Esophagus muscularis mucosa (tissue), 4 donors: ENCODE results near the gene COX17. TPM values are rescaled to one million over a fixed set of nuclear protein-coding genes. Genes with fewer than 3 reads are reported as not detected.

Experiments used
- DNase-seq: peaks from one replicate; pipeline ENCODE4 v3.0.0-alpha.2; 2017; ENCODE audit errors: extremely low spot score
- H3K27ac ChIP-seq, 4 donors: fragments of 200-600 bp; sonication (generic); replicated peaks in 1 of 4; 1 replicate in 3 of 4; 2 replicates in 1 of 4; pipeline ENCODE4 v1.5.1; 2016 to 2019; ENCODE audit warnings: mild to moderate bottlenecking in 1 of 4
- H3K27me3 ChIP-seq, 4 donors: fragments of 200-600 bp; sonication (generic); one replicate each; pipeline versions ENCODE4 v1.5.1 to v1.6.0; 2016 to 2019
- H3K36me3 ChIP-seq, 4 donors: fragments of 200-600 bp; sonication (generic); one replicate each; pipeline ENCODE4 v1.5.1; 2016 to 2019
- H3K4me1 ChIP-seq, 4 donors: fragments of 200-600 bp; sonication (generic); one replicate each; pipeline ENCODE4 v1.5.1; 2016 to 2019
- H3K4me3 ChIP-seq, 4 donors: fragments of 200-600 bp; sonication (generic); 1 replicate in 2 of 4; 2 replicates in 2 of 4; pipeline ENCODE4 v1.5.1; 2016 to 2019; ENCODE audit warnings: mild to moderate bottlenecking in 4 of 4, moderate library complexity in 1 of 4
- H3K9me3 ChIP-seq, 4 donors: fragments of 200-600 bp; sonication (generic); 1 replicate in 3 of 4; 2 replicates in 1 of 4; pipeline ENCODE4 v1.5.1; 2016 to 2019
- EP300 ChIP-seq: sonication (generic); formaldehyde crosslinking; IDR thresholded peaks from one replicate; pipeline ENCODE4 v1.6.1; 2017; ENCODE audit warnings: antibody characterized with exemption
- POLR2A ChIP-seq: fragments of 450-650 bp; IDR thresholded peaks from one replicate; pipeline ENCODE4 v1.6.1; 2017; ENCODE audit warnings: antibody characterized with exemption, moderate library complexity, mild to moderate bottlenecking, low read depth
- POLR2AphosphoS5 ChIP-seq, 2 donors: sonication (generic); formaldehyde crosslinking; IDR thresholded peaks; one replicate each; pipeline ENCODE4 v1.6.1; 2017; ENCODE audit warnings: antibody characterized with exemption in 2 of 2
- WGBS: methylation state at CpG from one replicate; pipeline ENCODE4 v1.1.5; 2018; 5-methylcytosine and 5-hydroxymethylcytosine counted together
- intact Hi-C: fragments of 100-400 bp; cut with DNase I; formaldehyde crosslinking; loops from one replicate; pipeline ENCODE4 v1.15.1; 2023
- total RNA-seq, 4 donors: library from RNA; depleted of rRNA; stranded (reverse); fragments of >200 nt; gene quantifications; one replicate each; pipeline versions ENCODE4 v1.1.0 to v1.2.1, GENCODE V29; 2016
- TF ChIP-seq, protein P1 (sequence below), 3 experiments: fragments of 200-600 bp in 2 of 3; fragments of 450-650 bp in 1 of 3; sonication (generic) in 2 of 3; IDR thresholded peaks; one replicate each; pipeline ENCODE4 v1.5.1; 2017 to 2019; ENCODE audit warnings: antibody characterized with exemption in 3 of 3, mild to moderate bottlenecking in 2 of 3, moderate library complexity in 1 of 3

Gene COX17
- total RNA-seq, 4 donors from 2014 or later: 36.3 to 76.4 (median 61.6) TPM

DNA sequence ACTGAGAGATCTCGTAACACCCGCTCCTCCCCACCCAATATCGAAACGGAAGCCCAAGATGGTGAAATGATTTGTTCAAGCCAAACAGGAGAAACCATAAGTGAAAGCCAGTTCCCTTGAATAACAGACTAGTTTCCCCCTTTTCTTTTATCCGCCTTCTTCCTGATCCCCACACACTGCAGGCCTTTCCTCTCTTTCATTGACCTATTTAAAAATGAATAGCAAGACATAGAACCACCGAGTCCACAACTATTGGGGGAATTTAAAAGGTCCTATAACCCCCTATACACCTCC lies 382 bp upstream of the COX17 start:
- TF ChIP-seq POLR2AphosphoS5 (IDR thresholded peaks at IDR 0.05): no peak
- TF ChIP-seq, protein P1, sequence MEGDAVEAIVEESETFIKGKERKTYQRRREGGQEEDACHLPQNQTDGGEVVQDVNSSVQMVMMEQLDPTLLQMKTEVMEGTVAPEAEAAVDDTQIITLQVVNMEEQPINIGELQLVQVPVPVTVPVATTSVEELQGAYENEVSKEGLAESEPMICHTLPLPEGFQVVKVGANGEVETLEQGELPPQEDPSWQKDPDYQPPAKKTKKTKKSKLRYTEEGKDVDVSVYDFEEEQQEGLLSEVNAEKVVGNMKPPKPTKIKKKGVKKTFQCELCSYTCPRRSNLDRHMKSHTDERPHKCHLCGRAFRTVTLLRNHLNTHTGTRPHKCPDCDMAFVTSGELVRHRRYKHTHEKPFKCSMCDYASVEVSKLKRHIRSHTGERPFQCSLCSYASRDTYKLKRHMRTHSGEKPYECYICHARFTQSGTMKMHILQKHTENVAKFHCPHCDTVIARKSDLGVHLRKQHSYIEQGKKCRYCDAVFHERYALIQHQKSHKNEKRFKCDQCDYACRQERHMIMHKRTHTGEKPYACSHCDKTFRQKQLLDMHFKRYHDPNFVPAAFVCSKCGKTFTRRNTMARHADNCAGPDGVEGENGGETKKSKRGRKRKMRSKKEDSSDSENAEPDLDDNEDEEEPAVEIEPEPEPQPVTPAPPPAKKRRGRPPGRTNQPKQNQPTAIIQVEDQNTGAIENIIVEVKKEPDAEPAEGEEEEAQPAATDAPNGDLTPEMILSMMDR (IDR thresholded peaks at IDR 0.05): no peak
- TF ChIP-seq EP300: no peak
- no peak for TF ChIP-seq POLR2A
- Histone ChIP-seq H3K27me3 (no peaks in the 10 kb centered on the region), H3K4me1 (peaks cover 18 to 35% (median 23%) of the 10 kb centered on the region in 4 donors), H3K36me3 (peaks cover 9 to 25% (median 21%) of the 10 kb centered on the region in 4 donors), H3K9me3 (no peaks in the 10 kb centered on the region), H3K27ac (peak overlapping the region; percentile 92 to 97 (median 95)), H3K4me3 (peak overlapping the region; percentile 72 to 89 (median 76))
- no peak for DNase-seq
- 14% methylated on average over 6 of the region's 6 CpGs for WGBS
- intact Hi-C loops: loop anchor here (5.0 to 10.0 kb wide), 2 partner anchors 100 to 183 kb away; partner anchors contain the start of genes ADPRH and TIMMDC1

DNA sequence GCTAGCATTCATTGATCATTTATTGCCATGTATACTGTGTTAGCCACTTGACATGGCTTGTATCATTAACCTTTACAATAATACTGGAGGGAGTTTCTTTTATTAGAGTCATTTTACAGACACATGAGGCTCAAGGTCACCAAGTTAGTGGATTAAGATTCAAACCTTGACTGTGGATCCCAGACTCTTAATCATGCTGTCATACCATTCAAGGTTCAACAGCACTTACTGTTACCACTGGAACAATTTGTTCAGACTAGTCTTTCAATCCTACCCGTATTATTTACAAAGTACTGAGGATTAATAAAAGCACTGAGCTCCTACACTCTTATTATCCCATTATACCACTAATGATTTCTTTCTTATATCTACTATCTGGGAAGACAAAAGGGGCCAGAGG lies 1.2 kb downstream of the COX17 start:
- Histone ChIP-seq H3K4me3 (peak overlapping the region; percentile 72 to 89 (median 76)), H3K27me3 (no peaks in the 10 kb centered on the region), H3K9me3 (no peaks in the 10 kb centered on the region), H3K36me3 (peaks cover 16 to 40% (median 26%) of the 10 kb centered on the region in 4 donors), H3K4me1 (peaks cover 18 to 38% (median 23%) of the 10 kb centered on the region in 4 donors), H3K27ac (peak overlapping the region; percentile 92 to 97 (median 95))
- 56% methylated on average over 1 of the region's 1 CpG for WGBS
- DNase-seq: no peak
- intact Hi-C loops: loop anchor here (5.0 to 10.0 kb wide), 2 partner anchors 99 to 181 kb away; partner anchors contain the start of genes ADPRH and TIMMDC1
- TF ChIP-seq POLR2AphosphoS5 (IDR thresholded peaks at IDR 0.05): no peak
- no peak for TF ChIP-seq POLR2A
- TF ChIP-seq, protein P1 (IDR thresholded peaks at IDR 0.05): no peak
- no peak for TF ChIP-seq EP300

GRCh38 chr3:119675188-119675874 lies 1.9 kb downstream of the COX17 start:
- TF ChIP-seq POLR2A (no peak), POLR2AphosphoS5 (IDR thresholded peaks at IDR 0.05) (no peak)
- no peaks in the 10 kb centered on the region for H3K9me3 ChIP-seq
- H3K4me1 ChIP-seq: peaks cover 18 to 37% (median 24%) of the 10 kb centered on the region in 4 donors
- H3K27ac ChIP-seq: peak overlapping the region; percentile 92 to 97 (median 95)
- peak overlapping the region in 3 of 4 donors; percentile 75 to 89 (median 78) for H3K4me3 ChIP-seq
- no peak for DNase-seq
- intact Hi-C loops: loop anchor here (5.0 to 10.0 kb wide), 2 partner anchors 98 to 181 kb away; partner anchors contain the start of genes ADPRH and TIMMDC1
- 83% methylated on average over 5 of the region's 5 CpGs for WGBS
- peaks cover 16 to 47% (median 28%) of the 10 kb centered on the region in 4 donors for H3K36me3 ChIP-seq
- no peaks in the 10 kb centered on the region for H3K27me3 ChIP-seq

DNA sequence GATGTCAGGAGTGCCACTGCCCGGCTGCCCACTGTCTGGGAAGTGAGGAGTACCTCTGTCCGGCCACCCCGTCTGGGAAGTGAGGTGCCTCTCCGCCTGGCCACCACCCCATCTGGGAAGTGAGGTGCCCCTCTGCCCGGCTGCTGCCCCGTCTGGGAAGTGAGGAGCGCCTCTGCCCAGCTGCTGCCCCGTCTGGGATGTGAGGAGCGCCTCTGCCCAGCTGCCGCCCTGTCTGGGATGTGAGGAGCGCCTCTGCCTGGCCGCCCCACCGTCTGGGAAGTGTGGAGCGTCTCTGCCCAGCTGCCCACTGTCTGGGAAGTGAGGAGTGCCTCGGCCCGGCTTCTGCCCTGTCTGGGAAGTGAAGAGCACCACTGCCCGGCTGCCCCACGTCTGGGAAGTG lies 3.3 kb downstream of the COX17 start:
- intact Hi-C loops: loop anchor here (5.0 to 10.0 kb wide), 2 partner anchors 179 to 918 kb away; partner anchors contain the start of gene TIMMDC1
- H3K9me3 ChIP-seq: no peaks in the 10 kb centered on the region
- H3K27ac ChIP-seq: peak overlapping the region in 3 of 4 donors; percentile 13 to 28 (median 15)
- 91% methylated on average over 11 of the region's 18 CpGs for WGBS
- H3K27me3 ChIP-seq: no peaks in the 10 kb centered on the region
- TF ChIP-seq POLR2AphosphoS5 (IDR thresholded peaks at IDR 0.05) (no peak), POLR2A (no peak), EP300 (no peak)
- TF ChIP-seq, protein P1 (IDR thresholded peaks at IDR 0.05): no peak
- no peak for DNase-seq
- no peak overlapping the region for H3K4me3 ChIP-seq
- peaks cover 16 to 61% (median 32%) of the 10 kb centered on the region in 4 donors for H3K36me3 ChIP-seq
- peaks cover 18 to 47% (median 31%) of the 10 kb centered on the region in 4 donors for H3K4me1 ChIP-seq

DNA sequence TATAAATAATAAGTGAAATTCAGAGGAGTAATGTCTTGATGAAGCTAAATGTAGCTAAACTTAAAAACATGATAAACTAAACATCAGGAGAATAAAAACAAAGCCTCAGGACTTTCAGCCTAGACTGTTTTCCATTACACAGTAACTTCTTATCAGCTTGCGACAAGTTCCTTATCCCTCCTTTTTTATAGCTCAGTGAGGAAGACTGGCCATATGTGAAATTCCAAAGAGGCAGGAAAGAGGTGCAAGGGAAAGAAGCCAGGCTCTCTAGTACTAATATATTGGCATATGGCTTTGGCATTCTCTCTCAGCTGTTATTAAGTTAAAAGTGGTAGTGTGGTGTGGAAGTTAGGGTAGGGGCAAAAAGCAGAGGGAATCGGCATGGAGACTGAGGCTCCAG lies 4.4 kb downstream of the COX17 start:
- DNase-seq: no peak
- intact Hi-C loops: loop anchor here (5.0 to 10.0 kb wide), 2 partner anchors 178 to 920 kb away; partner anchors contain the start of gene TIMMDC1
- Histone ChIP-seq H3K27me3 (no peaks in the 10 kb centered on the region), H3K36me3 (peaks cover 16 to 69% (median 39%) of the 10 kb centered on the region in 4 donors), H3K4me3 (no peak overlapping the region), H3K27ac (peak overlapping the region in 2 of 4 donors; percentile 2 to 15), H3K4me1 (peaks cover 14 to 44% (median 27%) of the 10 kb centered on the region in 4 donors), H3K9me3 (no peaks in the 10 kb centered on the region)
- 94% methylated on average over 2 of the region's 2 CpGs for WGBS
- no peak for TF ChIP-seq POLR2AphosphoS5 (IDR thresholded peaks at IDR 0.05)
- TF ChIP-seq POLR2A: no peak
- TF ChIP-seq, protein P1 (IDR thresholded peaks at IDR 0.05): no peak
- TF ChIP-seq EP300: no peak
